GM23338 (cell line): ENCODE data around the gene NSG1. TPM values are rescaled to one million over a fixed set of nuclear protein-coding genes. Genes with fewer than 3 reads are reported as not detected.

ENCODE experiments used
- ATAC-seq: fragments of 200-7000 bp; cut with Tn5 transposase; 3 replicates; pipeline ENCODE4 v1.9.1; 2020
- DNase-seq: peaks from one replicate; pipeline ENCODE4 v3.0.0-alpha.2; 2015; ENCODE audit warnings: low spot score
- H2AFZ ChIP-seq: fragments of 200-600 bp; sonication (generic); 2 replicates; pipeline ENCODE4 v1.8.0; 2016; ENCODE audit warnings: antibody characterized with exemption, mild to moderate bottlenecking, moderate library complexity
- H3F3A ChIP-seq: fragments of 200-600 bp; sonication (generic); replicated peaks from 2 replicates; pipeline ENCODE4 v1.8.0; 2017; ENCODE audit warnings: antibody characterized with exemption, mixed run types, low read depth
- H3K27ac ChIP-seq: fragments of 200-600 bp; sonication (generic); 2 replicates; pipeline ENCODE4 v1.6.1; 2016; ENCODE audit warnings: low read depth
- H3K27me3 ChIP-seq: fragments of 200-600 bp; sonication (generic); 2 replicates; pipeline ENCODE4 v1.8.0; 2016; ENCODE audit warnings: mild to moderate bottlenecking, mixed run types, moderate library complexity; ENCODE audit not compliant: insufficient read depth
- H3K36me3 ChIP-seq: fragments of 200-600 bp; sonication (generic); 2 replicates; pipeline ENCODE4 v1.8.0; 2016; ENCODE audit warnings: mild to moderate bottlenecking; ENCODE audit not compliant: insufficient read depth
- H3K4me1 ChIP-seq: fragments of 200-600 bp; sonication (generic); 2 replicates; pipeline ENCODE4 v1.8.0; 2016; ENCODE audit warnings: mild to moderate bottlenecking, moderate library complexity; ENCODE audit not compliant: insufficient read depth
- H3K4me2 ChIP-seq: fragments of 200-600 bp; sonication (generic); 2 replicates; pipeline ENCODE4 v1.7.1; 2017; ENCODE audit warnings: mixed run types
- H3K4me3 ChIP-seq: fragments of 200-600 bp; sonication (generic); 2 replicates; pipeline ENCODE4 v1.6.1; 2016; ENCODE audit warnings: mixed run types
- H3K79me2 ChIP-seq: fragments of 200-600 bp; sonication (generic); replicated peaks from 2 replicates; pipeline ENCODE4 v1.8.0; 2017; ENCODE audit warnings: mild to moderate bottlenecking; ENCODE audit not compliant: insufficient read depth
- H3K9me2 ChIP-seq: fragments of 200-600 bp; sonication (generic); 2 replicates; pipeline ENCODE4 v1.8.0; 2017; ENCODE audit not compliant: insufficient read depth
- H4K20me1 ChIP-seq: fragments of 200-600 bp; sonication (generic); replicated peaks from 2 replicates; pipeline ENCODE4 v1.8.0; 2017; ENCODE audit warnings: mild to moderate bottlenecking; ENCODE audit not compliant: insufficient read depth
- H3K27ac Mint-ChIP-seq: 2 replicates; pipeline ENCODE4 v1.8.0; 2020; ENCODE audit warnings: inconsistent platforms, mild to moderate bottlenecking, moderate library complexity, mixed read lengths
- H3K27me3 Mint-ChIP-seq: 3 replicates; pipeline ENCODE4 v1.8.0; 2022; ENCODE audit warnings: low read depth, mild to moderate bottlenecking, moderate library complexity, mixed read lengths, inconsistent platforms; ENCODE audit not compliant: insufficient read depth, poor library complexity
- H3K36me3 Mint-ChIP-seq: 3 replicates; pipeline ENCODE4 v1.8.0; 2021; ENCODE audit warnings: low read depth, mild to moderate bottlenecking, inconsistent platforms, moderate library complexity, mixed read lengths
- H3K4me1 Mint-ChIP-seq: 3 replicates; pipeline ENCODE4 v1.8.0; 2020; ENCODE audit warnings: mild to moderate bottlenecking, inconsistent platforms, mixed read lengths
- H3K4me3 Mint-ChIP-seq: 3 replicates; pipeline ENCODE4 v1.8.0; 2021; ENCODE audit warnings: moderate library complexity, mild to moderate bottlenecking, inconsistent platforms, mixed read lengths
- H3K9me3 Mint-ChIP-seq: 3 replicates; pipeline ENCODE4 v1.8.0; 2020; ENCODE audit warnings: moderate library complexity, mild to moderate bottlenecking, inconsistent platforms, mixed read lengths
- EZH2phosphoT487 ChIP-seq: fragments of 200-600 bp; sonication (generic); IDR thresholded peaks from one replicate; pipeline ENCODE4 v1.8.1; 2018; ENCODE audit warnings: antibody characterized with exemption; ENCODE audit not compliant: unreplicated experiment
- POLR2AphosphoS5 ChIP-seq: IDR thresholded peaks from 2 replicates; pipeline ENCODE4 v1.6.1; 2016; ENCODE audit warnings: antibody characterized with exemption, low read depth
- ZNF331 ChIP-seq: fragments of 250-450 bp; sonication (Bioruptor Pico); IDR thresholded peaks from 2 replicates; pipeline ENCODE4 v1.5.0; 2020; ENCODE audit warnings: low read depth, mild to moderate bottlenecking, moderate library complexity
- polyA plus RNA-seq: library from polyadenylated mRNA; unstranded; fragments of >200 nt; fragmentation: Nextera tagmentation; extraction: Ambion mirVana; gene quantifications from 2 replicates; pipeline ENCODE4 v1.2.1, GENCODE V29; 2016
- total RNA-seq: library from RNA; depleted of rRNA; stranded (reverse); fragments of >200 nt; shearing (Covaris generic); gene quantifications from 2 replicates; pipeline ENCODE4 v1.2.3, GENCODE V29; 2014
- TF ChIP-seq, protein P1 (sequence below), 2 experiments: fragments of 200-600 bp in 1 of 2; sonication (generic) in 1 of 2; conservative IDR thresholded peaks; 2 replicates each; pipeline versions ENCODE4 v1.5.1 to v1.6.1; 2016 to 2017; ENCODE audit warnings: antibody characterized with exemption in 2 of 2, low read depth in 2 of 2, mild to moderate bottlenecking in 2 of 2, moderate library complexity in 1 of 2
- TF ChIP-seq, protein P2 (sequence below): fragments of 250-450 bp; sonication (Bioruptor Pico); IDR thresholded peaks from 2 replicates; pipeline ENCODE4 v1.5.0; 2020; ENCODE audit warnings: mild to moderate bottlenecking, moderate library complexity
- TF ChIP-seq, protein P3 (sequence below): IDR thresholded peaks from 2 replicates; pipeline ENCODE4 v1.6.1; 2016; ENCODE audit warnings: antibody characterized with exemption
- TF ChIP-seq, protein P4 (sequence below): IDR thresholded peaks from one replicate; pipeline ENCODE4 v1.6.1; 2018; ENCODE audit warnings: antibody characterized with exemption; ENCODE audit not compliant: unreplicated experiment

The NSG1 gene
- total and polyA plus RNA-seq, 2 experiments from 2014 or later: 17.4 to 34.5 TPM

DNA sequence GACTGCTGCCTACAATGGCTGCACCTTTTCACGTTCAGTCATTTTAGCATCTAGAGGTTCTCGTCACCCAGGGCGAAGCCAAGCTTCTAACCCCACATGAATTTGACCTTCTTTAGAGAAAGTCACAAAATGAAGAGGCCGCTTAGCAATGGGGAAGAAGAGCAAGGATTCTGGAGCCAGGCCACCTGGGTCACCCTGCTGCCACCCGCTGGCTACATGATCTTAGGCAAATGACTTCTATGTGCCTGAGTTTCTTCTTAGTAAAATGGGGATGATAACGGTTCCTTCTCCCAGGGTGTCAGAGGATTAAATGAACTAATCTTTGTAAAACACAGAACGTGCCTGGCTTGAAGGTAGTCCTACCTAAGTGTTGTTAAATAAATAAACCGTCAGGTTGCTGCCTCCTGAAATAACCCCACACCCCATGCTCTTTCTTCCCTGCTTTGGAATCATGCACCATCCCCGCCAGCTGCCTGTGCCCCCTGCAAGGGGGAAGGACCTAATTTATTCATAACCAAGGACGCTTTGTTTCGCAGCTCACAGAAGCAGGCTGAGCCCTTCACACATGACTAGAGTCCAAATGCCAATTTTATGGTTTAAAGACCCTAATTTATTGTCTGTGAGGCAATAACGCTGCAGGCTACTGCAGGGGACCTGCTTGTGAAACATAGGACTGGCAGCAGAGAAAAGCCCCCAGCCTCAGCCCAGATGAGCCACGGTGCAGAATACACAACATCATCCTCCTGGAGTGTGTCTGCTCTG lies 28.6 kb upstream of the NSG1 start:
- Mint-ChIP-seq H3K4me3 (no peak overlapping the region), H3K36me3 (no peaks in the 10 kb centered on the region), H3K27me3 (peaks cover 10% of the 10 kb centered on the region), H3K4me1 (peaks cover 13% of the 10 kb centered on the region), H3K9me3 (peaks cover 3% of the 10 kb centered on the region; the same call in 2 of the 3 replicates), H3K27ac (no peak overlapping the region)
- H4K20me1 ChIP-seq: no peaks in the 10 kb centered on the region
- no peaks in the 10 kb centered on the region for H3K79me2 ChIP-seq
- 0 out of 2 replicates have a peak, but pooled peaks cover 4% of the 10 kb centered on the region for H3K9me2 ChIP-seq
- H3K4me2 ChIP-seq: no peak overlapping the region
- H3K27me3 ChIP-seq: no peaks in the 10 kb centered on the region
- no peak overlapping the region for H2AFZ ChIP-seq
- DNase-seq (peak; percentile 13), ATAC-seq (no peak; the same call in 2 of the 3 replicates)
- H3K36me3 ChIP-seq: no peaks in the 10 kb centered on the region
- H3F3A ChIP-seq: no peaks in the 10 kb centered on the region
- no peak overlapping the region for H3K4me3 ChIP-seq
- TF ChIP-seq, protein P1, sequence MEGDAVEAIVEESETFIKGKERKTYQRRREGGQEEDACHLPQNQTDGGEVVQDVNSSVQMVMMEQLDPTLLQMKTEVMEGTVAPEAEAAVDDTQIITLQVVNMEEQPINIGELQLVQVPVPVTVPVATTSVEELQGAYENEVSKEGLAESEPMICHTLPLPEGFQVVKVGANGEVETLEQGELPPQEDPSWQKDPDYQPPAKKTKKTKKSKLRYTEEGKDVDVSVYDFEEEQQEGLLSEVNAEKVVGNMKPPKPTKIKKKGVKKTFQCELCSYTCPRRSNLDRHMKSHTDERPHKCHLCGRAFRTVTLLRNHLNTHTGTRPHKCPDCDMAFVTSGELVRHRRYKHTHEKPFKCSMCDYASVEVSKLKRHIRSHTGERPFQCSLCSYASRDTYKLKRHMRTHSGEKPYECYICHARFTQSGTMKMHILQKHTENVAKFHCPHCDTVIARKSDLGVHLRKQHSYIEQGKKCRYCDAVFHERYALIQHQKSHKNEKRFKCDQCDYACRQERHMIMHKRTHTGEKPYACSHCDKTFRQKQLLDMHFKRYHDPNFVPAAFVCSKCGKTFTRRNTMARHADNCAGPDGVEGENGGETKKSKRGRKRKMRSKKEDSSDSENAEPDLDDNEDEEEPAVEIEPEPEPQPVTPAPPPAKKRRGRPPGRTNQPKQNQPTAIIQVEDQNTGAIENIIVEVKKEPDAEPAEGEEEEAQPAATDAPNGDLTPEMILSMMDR (conservative IDR thresholded peaks at IDR 0.05; ENCODE audit: low read depth in 2 of 2): peak in 1 of 2 experiments; percentile 38; a peak in 3 of 4 replicates
- no peak for TF ChIP-seq POLR2AphosphoS5
- no peak overlapping the region for H3K27ac ChIP-seq
- no peaks in the 10 kb centered on the region; the same call in 1 of the 2 replicates for H3K4me1 ChIP-seq

DNA sequence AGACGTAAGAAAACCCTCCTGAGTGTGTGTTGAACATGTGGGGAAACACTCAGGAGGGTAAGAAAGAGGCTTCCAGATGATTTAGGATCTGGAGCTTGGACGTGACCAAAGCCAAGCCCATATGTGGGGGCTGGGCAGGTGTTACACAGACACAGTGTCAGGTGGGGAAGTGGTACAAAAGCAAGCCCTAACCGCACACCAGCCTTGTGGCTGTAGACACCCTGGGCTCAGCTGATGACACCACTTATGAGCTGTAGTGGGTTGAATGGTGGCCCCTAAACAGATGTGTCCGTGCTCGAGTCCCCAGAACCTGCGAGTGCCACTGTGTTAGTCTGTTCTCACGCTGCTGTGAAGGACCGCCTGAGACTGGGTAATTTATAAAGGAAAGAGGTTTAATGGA lies 25.0 kb upstream of the NSG1 start:
- no peak overlapping the region for H3K4me3 ChIP-seq
- peaks cover 12% of the 10 kb centered on the region; the same call in 1 of the 2 replicates for H3K9me2 ChIP-seq
- ATAC-seq (no peak), DNase-seq (no peak)
- no peak overlapping the region for H3K4me2 ChIP-seq
- no peaks in the 10 kb centered on the region for H4K20me1 ChIP-seq
- Mint-ChIP-seq H3K36me3 (peaks cover 6% of the 10 kb centered on the region; the same call in 1 of the 3 replicates), H3K27me3 (peaks cover 21% of the 10 kb centered on the region), H3K27ac (no peak overlapping the region), H3K4me1 (peaks cover 22% of the 10 kb centered on the region), H3K9me3 (peaks cover 27% of the 10 kb centered on the region), H3K4me3 (no peak overlapping the region)
- H3K36me3 ChIP-seq: no peaks in the 10 kb centered on the region
- H3K27me3 ChIP-seq: no peaks in the 10 kb centered on the region
- H3K4me1 ChIP-seq: no peaks in the 10 kb centered on the region; the same call in 1 of the 2 replicates
- no peaks in the 10 kb centered on the region for H3K79me2 ChIP-seq
- no peaks in the 10 kb centered on the region for H3F3A ChIP-seq
- H3K27ac ChIP-seq: no peak overlapping the region
- no peak overlapping the region for H2AFZ ChIP-seq
- TF ChIP-seq ZNF331 (CRISPR knock-in tag) (no peak), POLR2AphosphoS5 (no peak), EZH2phosphoT487 (no peak)
- TF ChIP-seq, protein P2, sequence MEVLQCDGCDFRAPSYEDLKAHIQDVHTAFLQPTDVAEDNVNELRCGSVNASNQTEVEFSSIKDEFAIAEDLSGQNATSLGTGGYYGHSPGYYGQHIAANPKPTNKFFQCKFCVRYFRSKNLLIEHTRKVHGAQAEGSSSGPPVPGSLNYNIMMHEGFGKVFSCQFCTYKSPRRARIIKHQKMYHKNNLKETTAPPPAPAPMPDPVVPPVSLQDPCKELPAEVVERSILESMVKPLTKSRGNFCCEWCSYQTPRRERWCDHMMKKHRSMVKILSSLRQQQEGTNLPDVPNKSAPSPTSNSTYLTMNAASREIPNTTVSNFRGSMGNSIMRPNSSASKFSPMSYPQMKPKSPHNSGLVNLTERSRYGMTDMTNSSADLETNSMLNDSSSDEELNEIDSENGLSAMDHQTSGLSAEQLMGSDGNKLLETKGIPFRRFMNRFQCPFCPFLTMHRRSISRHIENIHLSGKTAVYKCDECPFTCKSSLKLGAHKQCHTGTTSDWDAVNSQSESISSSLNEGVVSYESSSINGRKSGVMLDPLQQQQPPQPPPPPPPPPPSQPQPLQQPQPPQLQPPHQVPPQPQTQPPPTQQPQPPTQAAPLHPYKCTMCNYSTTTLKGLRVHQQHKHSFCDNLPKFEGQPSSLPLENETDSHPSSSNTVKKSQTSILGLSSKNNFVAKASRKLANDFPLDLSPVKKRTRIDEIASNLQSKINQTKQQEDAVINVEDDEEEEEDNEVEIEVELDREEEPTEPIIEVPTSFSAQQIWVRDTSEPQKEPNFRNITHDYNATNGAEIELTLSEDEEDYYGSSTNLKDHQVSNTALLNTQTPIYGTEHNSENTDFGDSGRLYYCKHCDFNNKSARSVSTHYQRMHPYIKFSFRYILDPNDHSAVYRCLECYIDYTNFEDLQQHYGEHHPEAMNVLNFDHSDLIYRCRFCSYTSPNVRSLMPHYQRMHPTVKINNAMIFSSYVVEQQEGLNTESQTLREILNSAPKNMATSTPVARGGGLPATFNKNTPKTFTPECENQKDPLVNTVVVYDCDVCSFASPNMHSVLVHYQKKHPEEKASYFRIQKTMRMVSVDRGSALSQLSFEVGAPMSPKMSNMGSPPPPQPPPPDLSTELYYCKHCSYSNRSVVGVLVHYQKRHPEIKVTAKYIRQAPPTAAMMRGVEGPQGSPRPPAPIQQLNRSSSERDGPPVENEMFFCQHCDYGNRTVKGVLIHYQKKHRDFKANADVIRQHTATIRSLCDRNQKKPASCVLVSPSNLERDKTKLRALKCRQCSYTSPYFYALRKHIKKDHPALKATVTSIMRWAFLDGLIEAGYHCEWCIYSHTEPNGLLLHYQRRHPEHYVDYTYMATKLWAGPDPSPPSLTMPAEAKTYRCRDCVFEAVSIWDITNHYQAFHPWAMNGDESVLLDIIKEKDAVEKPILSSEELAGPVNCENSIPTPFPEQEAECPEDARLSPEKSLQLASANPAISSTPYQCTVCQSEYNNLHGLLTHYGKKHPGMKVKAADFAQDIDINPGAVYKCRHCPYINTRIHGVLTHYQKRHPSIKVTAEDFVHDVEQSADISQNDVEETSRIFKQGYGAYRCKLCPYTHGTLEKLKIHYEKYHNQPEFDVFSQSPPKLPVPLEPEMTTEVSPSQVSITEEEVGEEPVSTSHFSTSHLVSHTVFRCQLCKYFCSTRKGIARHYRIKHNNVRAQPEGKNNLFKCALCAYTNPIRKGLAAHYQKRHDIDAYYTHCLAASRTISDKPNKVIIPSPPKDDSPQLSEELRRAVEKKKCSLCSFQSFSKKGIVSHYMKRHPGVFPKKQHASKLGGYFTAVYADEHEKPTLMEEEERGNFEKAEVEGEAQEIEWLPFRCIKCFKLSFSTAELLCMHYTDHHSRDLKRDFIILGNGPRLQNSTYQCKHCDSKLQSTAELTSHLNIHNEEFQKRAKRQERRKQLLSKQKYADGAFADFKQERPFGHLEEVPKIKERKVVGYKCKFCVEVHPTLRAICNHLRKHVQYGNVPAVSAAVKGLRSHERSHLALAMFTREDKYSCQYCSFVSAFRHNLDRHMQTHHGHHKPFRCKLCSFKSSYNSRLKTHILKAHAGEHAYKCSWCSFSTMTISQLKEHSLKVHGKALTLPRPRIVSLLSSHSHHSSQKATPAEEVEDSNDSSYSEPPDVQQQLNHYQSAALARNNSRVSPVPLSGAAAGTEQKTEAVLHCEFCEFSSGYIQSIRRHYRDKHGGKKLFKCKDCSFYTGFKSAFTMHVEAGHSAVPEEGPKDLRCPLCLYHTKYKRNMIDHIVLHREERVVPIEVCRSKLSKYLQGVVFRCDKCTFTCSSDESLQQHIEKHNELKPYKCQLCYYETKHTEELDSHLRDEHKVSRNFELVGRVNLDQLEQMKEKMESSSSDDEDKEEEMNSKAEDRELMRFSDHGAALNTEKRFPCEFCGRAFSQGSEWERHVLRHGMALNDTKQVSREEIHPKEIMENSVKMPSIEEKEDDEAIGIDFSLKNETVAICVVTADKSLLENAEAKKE (CRISPR knock-in tag): no peak
- TF ChIP-seq, protein P3, sequence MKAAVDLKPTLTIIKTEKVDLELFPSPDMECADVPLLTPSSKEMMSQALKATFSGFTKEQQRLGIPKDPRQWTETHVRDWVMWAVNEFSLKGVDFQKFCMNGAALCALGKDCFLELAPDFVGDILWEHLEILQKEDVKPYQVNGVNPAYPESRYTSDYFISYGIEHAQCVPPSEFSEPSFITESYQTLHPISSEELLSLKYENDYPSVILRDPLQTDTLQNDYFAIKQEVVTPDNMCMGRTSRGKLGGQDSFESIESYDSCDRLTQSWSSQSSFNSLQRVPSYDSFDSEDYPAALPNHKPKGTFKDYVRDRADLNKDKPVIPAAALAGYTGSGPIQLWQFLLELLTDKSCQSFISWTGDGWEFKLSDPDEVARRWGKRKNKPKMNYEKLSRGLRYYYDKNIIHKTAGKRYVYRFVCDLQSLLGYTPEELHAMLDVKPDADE: no peak
- TF ChIP-seq, protein P4, sequence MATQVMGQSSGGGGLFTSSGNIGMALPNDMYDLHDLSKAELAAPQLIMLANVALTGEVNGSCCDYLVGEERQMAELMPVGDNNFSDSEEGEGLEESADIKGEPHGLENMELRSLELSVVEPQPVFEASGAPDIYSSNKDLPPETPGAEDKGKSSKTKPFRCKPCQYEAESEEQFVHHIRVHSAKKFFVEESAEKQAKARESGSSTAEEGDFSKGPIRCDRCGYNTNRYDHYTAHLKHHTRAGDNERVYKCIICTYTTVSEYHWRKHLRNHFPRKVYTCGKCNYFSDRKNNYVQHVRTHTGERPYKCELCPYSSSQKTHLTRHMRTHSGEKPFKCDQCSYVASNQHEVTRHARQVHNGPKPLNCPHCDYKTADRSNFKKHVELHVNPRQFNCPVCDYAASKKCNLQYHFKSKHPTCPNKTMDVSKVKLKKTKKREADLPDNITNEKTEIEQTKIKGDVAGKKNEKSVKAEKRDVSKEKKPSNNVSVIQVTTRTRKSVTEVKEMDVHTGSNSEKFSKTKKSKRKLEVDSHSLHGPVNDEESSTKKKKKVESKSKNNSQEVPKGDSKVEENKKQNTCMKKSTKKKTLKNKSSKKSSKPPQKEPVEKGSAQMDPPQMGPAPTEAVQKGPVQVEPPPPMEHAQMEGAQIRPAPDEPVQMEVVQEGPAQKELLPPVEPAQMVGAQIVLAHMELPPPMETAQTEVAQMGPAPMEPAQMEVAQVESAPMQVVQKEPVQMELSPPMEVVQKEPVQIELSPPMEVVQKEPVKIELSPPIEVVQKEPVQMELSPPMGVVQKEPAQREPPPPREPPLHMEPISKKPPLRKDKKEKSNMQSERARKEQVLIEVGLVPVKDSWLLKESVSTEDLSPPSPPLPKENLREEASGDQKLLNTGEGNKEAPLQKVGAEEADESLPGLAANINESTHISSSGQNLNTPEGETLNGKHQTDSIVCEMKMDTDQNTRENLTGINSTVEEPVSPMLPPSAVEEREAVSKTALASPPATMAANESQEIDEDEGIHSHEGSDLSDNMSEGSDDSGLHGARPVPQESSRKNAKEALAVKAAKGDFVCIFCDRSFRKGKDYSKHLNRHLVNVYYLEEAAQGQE: no peak
